ENCODE data around the gene CKS1B. TPM values are rescaled to one million over a fixed set of nuclear protein-coding genes. Genes with fewer than 3 reads are reported as not detected.

The CKS1B gene
- total and polyA plus RNA-seq, 4 donors = 32.4 to 57.9 (median 44.4) TPM

DNA sequence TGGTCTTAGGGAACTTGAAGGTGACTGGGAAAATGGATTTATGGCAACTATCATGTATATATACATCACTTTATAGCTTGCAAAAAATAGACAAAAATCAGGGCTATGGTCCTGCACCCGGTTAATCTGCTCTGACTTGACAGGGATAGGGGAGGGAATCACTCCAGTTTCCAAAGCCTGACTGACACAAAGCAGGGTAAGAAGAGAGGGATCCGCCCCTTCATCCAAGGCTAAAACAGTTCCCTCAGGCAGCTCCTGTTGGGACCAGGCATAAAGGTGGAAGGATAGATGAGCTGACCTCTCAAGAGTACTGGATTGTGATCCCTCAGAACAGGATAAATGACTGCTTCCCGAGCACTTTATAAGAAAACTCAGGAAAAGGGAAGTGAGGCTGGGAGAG lies 19.9 kb upstream of the CKS1B start:
- Histone ChIP-seq H3K4me3 (ENCODE audit: low read depth in 1 of 3, low read length in 3 of 3) (no peak overlapping the region), H3K9ac (ENCODE audit: low read depth in 1 of 2, low read length in 2 of 2) (no peak overlapping the region), H3K9me3 (ENCODE audit: control insufficient read depth in 4 of 4, low read length in 3 of 4) (no peaks in the 10 kb centered on the region), H3K27me3 (ENCODE audit: control insufficient read depth in 4 of 4, insufficient read depth in 4 of 4, low read length in 3 of 4) (no peaks in the 10 kb centered on the region), H3K27ac (ENCODE audit: low read depth in 1 of 2, low read length in 2 of 2) (no peak overlapping the region), H3K4me1 (ENCODE audit: control insufficient read depth in 4 of 4, insufficient read depth in 4 of 4, low read length in 3 of 4) (peaks cover 9 to 42% (median 24%) of the 10 kb centered on the region in 4 donors), H3K36me3 (ENCODE audit: control insufficient read depth in 4 of 4, insufficient read depth in 3 of 4, low read depth in 1 of 4, low read length in 3 of 4) (peaks cover 0 to 19% (median 4%) of the 10 kb centered on the region in 4 donors)
- DNase-seq (ENCODE audit: low spot score) = no peak
- WGBS = 88% methylated on average over 3 of the region's 3 CpGs
- TF ChIP-seq SP1 (IDR thresholded peaks at IDR 0.05) (no peak), GABPA (IDR thresholded peaks at IDR 0.05 in 1 of 2, conservative IDR thresholded peaks at IDR 0.05 in 1 of 2) (no peak), ATF3 (IDR thresholded peaks at IDR 0.05) (no peak), RAD21 (IDR thresholded peaks at IDR 0.05) (no peak), REST (IDR thresholded peaks at IDR 0.05) (no peak), TAF1 (conservative IDR thresholded peaks at IDR 0.05) (no peak), CTCF (IDR thresholded peaks at IDR 0.05; ENCODE audit: low read depth, low read length, missing input control) (no peak), ZBTB33 (IDR thresholded peaks at IDR 0.05) (no peak), RXRA (IDR thresholded peaks at IDR 0.05) (no peak), YY1 (IDR thresholded peaks at IDR 0.05) (no peak), HNF4G (IDR thresholded peaks at IDR 0.05) (no peak), EGR1 (IDR thresholded peaks at IDR 0.05; ENCODE audit: low read depth in 2 of 2) (no peak), JUND (IDR thresholded peaks at IDR 0.05) (no peak), HNF4A (conservative IDR thresholded peaks at IDR 0.05) (no peak), FOXA1 (IDR thresholded peaks at IDR 0.05) (no peak), FOXA2 (IDR thresholded peaks at IDR 0.05) (no peak), NR2F2 (IDR thresholded peaks at IDR 0.05) (no peak)
- TF ChIP-seq, protein P1, sequence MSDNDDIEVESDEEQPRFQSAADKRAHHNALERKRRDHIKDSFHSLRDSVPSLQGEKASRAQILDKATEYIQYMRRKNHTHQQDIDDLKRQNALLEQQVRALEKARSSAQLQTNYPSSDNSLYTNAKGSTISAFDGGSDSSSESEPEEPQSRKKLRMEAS (IDR thresholded peaks at IDR 0.05) = no peak
